Measurements from ENCODE around the gene SGCA. TPM values are rescaled to one million over a fixed set of nuclear protein-coding genes. Genes with fewer than 3 reads are reported as not detected.

The SGCA gene
- total and polyA plus RNA-seq, 2 of the 8 experiments (the other 6 are each of a cell fraction or from before 2014, with no cell fraction given), result 0.12 TPM; not detected in 1

DNA sequence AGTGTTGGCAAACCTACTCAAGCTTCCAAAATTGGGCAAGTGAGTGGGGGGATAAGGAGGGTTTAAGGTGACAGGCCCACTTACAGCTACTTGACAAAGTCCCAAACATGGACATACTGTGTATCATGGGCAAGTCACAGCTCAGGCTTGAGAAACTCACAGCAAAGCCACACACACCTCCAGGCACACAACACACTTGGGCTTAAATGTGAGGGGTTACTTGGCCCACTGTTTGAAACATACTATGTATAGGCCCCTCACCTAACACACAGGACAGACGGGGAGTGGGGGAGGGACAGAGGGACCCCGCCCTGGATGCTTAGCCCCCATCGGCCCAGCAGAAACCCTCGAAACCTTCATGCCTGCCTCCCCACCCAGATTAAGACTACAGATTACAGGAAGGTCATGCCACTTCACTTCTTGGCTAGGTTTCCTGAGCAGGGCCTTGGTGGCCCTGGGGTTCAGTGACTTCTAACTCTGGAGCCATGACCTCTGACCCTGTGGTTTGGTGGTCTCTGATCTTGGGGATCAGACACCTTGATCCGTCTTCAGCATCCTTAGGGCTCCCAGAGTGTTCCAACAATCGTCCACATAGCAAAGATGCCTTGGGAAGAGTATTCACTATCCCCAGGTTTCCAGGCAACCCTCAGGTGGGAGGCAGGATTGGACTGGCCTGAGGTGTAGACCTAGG is 33.6 kb upstream of the SGCA start:
- H3K4me2 ChIP-seq (ENCODE audit: insufficient read depth in 1 of 2, low read depth in 2 of 2, low read length in 2 of 2), result no peak overlapping the region
- peaks cover 0 to 2% (median 0%) of the 10 kb centered on the region in 4 experiments; a peak in 1 of 8 replicates for H3K36me3 ChIP-seq (ENCODE audit: control insufficient read depth in 2 of 4, insufficient read depth in 4 of 4, low read length in 3 of 4)
- H2AFZ ChIP-seq (ENCODE audit: low read length), result no peak overlapping the region
- no peak overlapping the region for H3K23ac ChIP-seq (ENCODE audit: insufficient read length)
- H3K9me3 ChIP-seq (ENCODE audit: insufficient read depth in 2 of 2, low read depth in 1 of 2, low read length in 1 of 2), result no peaks in the 10 kb centered on the region
- H4K91ac ChIP-seq (replicated peaks; ENCODE audit: insufficient read length, low read length), result no peak overlapping the region
- WGBS, 2 experiments (ENCODE audit: extremely low coverage in 1 of 2, insufficient coverage in 1 of 2, insufficient read length in 1 of 2, insufficient replicate concordance in 2 of 2, low coverage in 1 of 2, low lambda C conversion rate in 2 of 2, missing lambda C conversion rate in 1 of 2), result 90% methylated on average over 6 of the region's 6 CpGs; no CpG with 5 or more reads in 1 of the 2 experiments
- peaks cover 0 to 1% of the 10 kb centered on the region in 2 experiments for H4K20me1 ChIP-seq (replicated peaks in 1 of 2; ENCODE audit: control insufficient read depth in 1 of 2, insufficient read depth in 2 of 2, low read length in 2 of 2)
- H3K56ac ChIP-seq (replicated peaks; ENCODE audit: insufficient read length, low read depth, low read length), result no peak overlapping the region
- ChIA-PET POLR2A (ENCODE audit: partially characterized antibody) (interaction anchor here (1.2 to 2.9 kb wide), 6 partner anchors 8 to 32 kb away, joined by 3 to 10 read pairs (median 4); no protein-coding TSS in a partner anchor), CTCF (ENCODE audit: partially characterized antibody) (interaction anchor here (0.5 to 21.6 kb wide), 15 partner anchors 10 to 688 kb away, joined by 3 to 299 read pairs (median 5); partner anchors contain the start of genes PPP1R9B and TMEM92)
- H2BK5ac ChIP-seq (ENCODE audit: low read depth, low read length), result no peak overlapping the region
- H3K79me1 ChIP-seq (ENCODE audit: low read depth, low read length), result no peaks in the 10 kb centered on the region
- no peak overlapping the region for H3K18ac ChIP-seq (ENCODE audit: extremely low read depth, low read length)
- FAIRE-seq, result no peak
- H4K5ac ChIP-seq (ENCODE audit: insufficient read length, low read depth, low read length), result no peak overlapping the region
- no peak overlapping the region for H3K9ac ChIP-seq (replicated peaks in 1 of 4; ENCODE audit: extremely low read depth in 1 of 4, low read depth in 3 of 4, low read length in 3 of 4)
- H2BK20ac ChIP-seq (ENCODE audit: low read length), result peak overlapping the region; percentile 15; the same call in 1 of the 2 replicates
- no peak overlapping the region for H2BK120ac ChIP-seq (replicated peaks; ENCODE audit: low read depth, low read length)
- H3K27ac ChIP-seq (ENCODE audit: low read depth, low read length), result no peak overlapping the region
- peaks cover 8 to 36% (median 29%) of the 10 kb centered on the region in 4 experiments for H3K4me1 ChIP-seq (replicated peaks in 1 of 4; ENCODE audit: control insufficient read depth in 3 of 4, insufficient read depth in 4 of 4, low read length in 3 of 4)
- no peak overlapping the region for H4K8ac ChIP-seq (ENCODE audit: extremely low read depth, insufficient read depth, low read length)
- H3K4me3 ChIP-seq (ENCODE audit: extremely low read depth in 1 of 4, insufficient read depth in 2 of 4, low read depth in 3 of 4, low read length in 4 of 4), result no peak overlapping the region
- H3K14ac ChIP-seq (ENCODE audit: insufficient read length), result no peak overlapping the region
- no peak for DNase-seq (ENCODE audit: low read depth in 1 of 2, low spot score in 2 of 2)
- H2BK12ac ChIP-seq (ENCODE audit: low read depth, low read length), result peak overlapping the region; percentile 80; the same call in 1 of the 2 replicates
- peak overlapping the region; percentile 72; the same call in 1 of the 2 replicates for H2BK15ac ChIP-seq (ENCODE audit: low read length)
- no peak overlapping the region for H3K4ac ChIP-seq (replicated peaks; ENCODE audit: insufficient read length, low read depth, low read length)
- H3K23me2 ChIP-seq (ENCODE audit: low read depth, low read length), result peaks cover 20% of the 10 kb centered on the region
- H3K27me3 ChIP-seq (replicated peaks in 1 of 4; ENCODE audit: control insufficient read depth in 3 of 4, extremely low read depth in 1 of 4, insufficient read depth in 3 of 4, low read length in 3 of 4), result peaks cover 0 to 11% (median 2%) of the 10 kb centered on the region in 4 experiments; a peak in 4 of 7 replicates
- H3K79me2 ChIP-seq (ENCODE audit: control insufficient read depth in 1 of 2, insufficient read depth in 2 of 2, low read length in 2 of 2), result no peaks in the 10 kb centered on the region
- no peak overlapping the region for H2AK5ac ChIP-seq (ENCODE audit: low read depth, low read length)
- TF ChIP-seq RXRA (IDR thresholded peaks at IDR 0.05; ENCODE audit: insufficient read depth, low read depth, low read length), result no peak
- no peak for TF ChIP-seq TEAD4 (IDR thresholded peaks at IDR 0.05; ENCODE audit: low read depth, low read length)
- TF ChIP-seq TCF12 (IDR thresholded peaks at IDR 0.05; ENCODE audit: low read depth, low read length), result no peak
- no peak for TF ChIP-seq NANOG (IDR thresholded peaks at IDR 0.05; ENCODE audit: insufficient read depth, low read depth, low read length, poor library complexity, severe bottlenecking)
- TF ChIP-seq BACH1 (IDR thresholded peaks at IDR 0.05; ENCODE audit: low read length), result no peak
- TF ChIP-seq SIRT6 (IDR thresholded peaks at IDR 0.05; ENCODE audit: low read length), result no peak
- TF ChIP-seq POU5F1 (IDR thresholded peaks at IDR 0.05; ENCODE audit: low read depth, low read length), result no peak
- TF ChIP-seq, protein P1, sequence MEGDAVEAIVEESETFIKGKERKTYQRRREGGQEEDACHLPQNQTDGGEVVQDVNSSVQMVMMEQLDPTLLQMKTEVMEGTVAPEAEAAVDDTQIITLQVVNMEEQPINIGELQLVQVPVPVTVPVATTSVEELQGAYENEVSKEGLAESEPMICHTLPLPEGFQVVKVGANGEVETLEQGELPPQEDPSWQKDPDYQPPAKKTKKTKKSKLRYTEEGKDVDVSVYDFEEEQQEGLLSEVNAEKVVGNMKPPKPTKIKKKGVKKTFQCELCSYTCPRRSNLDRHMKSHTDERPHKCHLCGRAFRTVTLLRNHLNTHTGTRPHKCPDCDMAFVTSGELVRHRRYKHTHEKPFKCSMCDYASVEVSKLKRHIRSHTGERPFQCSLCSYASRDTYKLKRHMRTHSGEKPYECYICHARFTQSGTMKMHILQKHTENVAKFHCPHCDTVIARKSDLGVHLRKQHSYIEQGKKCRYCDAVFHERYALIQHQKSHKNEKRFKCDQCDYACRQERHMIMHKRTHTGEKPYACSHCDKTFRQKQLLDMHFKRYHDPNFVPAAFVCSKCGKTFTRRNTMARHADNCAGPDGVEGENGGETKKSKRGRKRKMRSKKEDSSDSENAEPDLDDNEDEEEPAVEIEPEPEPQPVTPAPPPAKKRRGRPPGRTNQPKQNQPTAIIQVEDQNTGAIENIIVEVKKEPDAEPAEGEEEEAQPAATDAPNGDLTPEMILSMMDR (IDR thresholded peaks at IDR 0.05; ENCODE audit: control extremely low read depth in 1 of 3, insufficient read depth in 1 of 3, low read depth in 1 of 3, low read length in 3 of 3), result no peak
- TF ChIP-seq EP300 (IDR thresholded peaks at IDR 0.05; ENCODE audit: borderline replicate concordance in 1 of 2, low read depth in 2 of 2, low read length in 2 of 2), result no peak
- no peak for TF ChIP-seq CHD1 (IDR thresholded peaks at IDR 0.05; ENCODE audit: low read depth, low read length)
